ENCODE data around the gene MAP3K4. TPM values are rescaled to one million over a fixed set of nuclear protein-coding genes. Genes with fewer than 3 reads are reported as not detected.

MAP3K4 gene
- total RNA-seq, 3 donors from 2014 or later, result 24.6 to 49.2 (median 45.2) TPM

- intact Hi-C loops (cut with DNase I; ENCODE audit: low total_unique reads), result loop anchor here (10.0 kb wide), 1 partner anchor 574 kb away; no protein-coding TSS in a partner anchor
- H3K27me3 ChIP-seq, result no peaks in the 10 kb centered on the region
- no peaks in the 10 kb centered on the region for H3K4me1 ChIP-seq
- no peak overlapping the region for H3K27ac ChIP-seq
- H3K4me3 ChIP-seq, result no peak overlapping the region
- peaks cover 11% of the 10 kb centered on the region for H3K36me3 ChIP-seq
- no peaks in the 10 kb centered on the region for H3K9me3 ChIP-seq
- TF ChIP-seq CTCF (IDR thresholded peaks at IDR 0.05) (no peak), POLR2AphosphoS5 (IDR thresholded peaks at IDR 0.05) (no peak), POLR2A (IDR thresholded peaks at IDR 0.05) (no peak)
- no peak for DNase-seq (ENCODE audit: low spot score in 2 of 2)
Measured at GRCh38 chr6:161108916-161109315, 117.3 kb downstream of the MAP3K4 start.

GRCh38 chr6:161109366-161109765, 117.8 kb downstream of the MAP3K4 start:
- no peak overlapping the region for H3K4me3 ChIP-seq
- no peaks in the 10 kb centered on the region for H3K4me1 ChIP-seq
- peaks cover 12% of the 10 kb centered on the region for H3K36me3 ChIP-seq
- no peak overlapping the region for H3K27ac ChIP-seq
- DNase-seq (ENCODE audit: low spot score in 2 of 2), result no peak
- H3K27me3 ChIP-seq, result no peaks in the 10 kb centered on the region
- H3K9me3 ChIP-seq, result no peaks in the 10 kb centered on the region
- intact Hi-C loops (cut with DNase I; ENCODE audit: low total_unique reads), result loop anchor here (10.0 kb wide), 1 partner anchor 575 kb away; no protein-coding TSS in a partner anchor
- TF ChIP-seq POLR2A (IDR thresholded peaks at IDR 0.05), result no peak
- TF ChIP-seq CTCF (IDR thresholded peaks at IDR 0.05), result no peak
- TF ChIP-seq POLR2AphosphoS5 (IDR thresholded peaks at IDR 0.05), result no peak

- no peak overlapping the region for H3K4me3 ChIP-seq
- H3K36me3 ChIP-seq, result peaks cover 15% of the 10 kb centered on the region
- no peak overlapping the region for H3K27ac ChIP-seq
- no peaks in the 10 kb centered on the region for H3K4me1 ChIP-seq
- TF ChIP-seq POLR2A (IDR thresholded peaks at IDR 0.05), result no peak
- TF ChIP-seq POLR2AphosphoS5 (IDR thresholded peaks at IDR 0.05), result no peak
- TF ChIP-seq CTCF (IDR thresholded peaks at IDR 0.05), result no peak
- DNase-seq (ENCODE audit: low spot score in 2 of 2), result no peak
- H3K27me3 ChIP-seq, result no peaks in the 10 kb centered on the region
- intact Hi-C loops (cut with DNase I; ENCODE audit: low total_unique reads), result no loop called here
- no peaks in the 10 kb centered on the region for H3K9me3 ChIP-seq
Measured at GRCh38 chr6:161110028-161110779, 118.6 kb downstream of the MAP3K4 start.

DNA sequence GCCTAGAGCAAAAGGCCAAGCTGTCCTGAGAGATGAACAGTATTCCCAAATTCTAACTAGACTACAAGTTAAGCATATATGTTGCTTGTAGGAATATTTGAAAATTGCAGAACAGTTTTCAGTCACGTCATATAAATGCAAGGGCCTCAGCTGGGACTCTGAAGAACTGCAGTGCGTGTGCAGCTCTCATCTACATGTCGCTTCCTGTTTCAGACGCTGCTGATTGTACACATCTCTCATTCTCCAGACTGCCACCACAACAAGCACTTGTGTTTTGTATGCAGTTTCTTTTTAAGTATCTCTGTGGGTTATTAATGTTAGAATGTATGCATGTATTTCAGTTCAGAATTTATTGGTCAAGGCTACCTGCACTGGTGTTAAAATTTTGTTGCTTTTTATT, 119.7 kb downstream of the MAP3K4 start:
- Histone ChIP-seq H3K4me1 (no peaks in the 10 kb centered on the region), H3K36me3 (peaks cover 15% of the 10 kb centered on the region), H3K27me3 (no peaks in the 10 kb centered on the region), H3K27ac (no peak overlapping the region), H3K9me3 (no peaks in the 10 kb centered on the region), H3K4me3 (no peak overlapping the region)
- DNase-seq (ENCODE audit: low spot score in 2 of 2), result no peak
- TF ChIP-seq POLR2AphosphoS5 (IDR thresholded peaks at IDR 0.05), result no peak
- TF ChIP-seq CTCF (IDR thresholded peaks at IDR 0.05), result no peak
- no peak for TF ChIP-seq POLR2A (IDR thresholded peaks at IDR 0.05)
- intact Hi-C loops (cut with DNase I; ENCODE audit: low total_unique reads), result no loop called here

DNA sequence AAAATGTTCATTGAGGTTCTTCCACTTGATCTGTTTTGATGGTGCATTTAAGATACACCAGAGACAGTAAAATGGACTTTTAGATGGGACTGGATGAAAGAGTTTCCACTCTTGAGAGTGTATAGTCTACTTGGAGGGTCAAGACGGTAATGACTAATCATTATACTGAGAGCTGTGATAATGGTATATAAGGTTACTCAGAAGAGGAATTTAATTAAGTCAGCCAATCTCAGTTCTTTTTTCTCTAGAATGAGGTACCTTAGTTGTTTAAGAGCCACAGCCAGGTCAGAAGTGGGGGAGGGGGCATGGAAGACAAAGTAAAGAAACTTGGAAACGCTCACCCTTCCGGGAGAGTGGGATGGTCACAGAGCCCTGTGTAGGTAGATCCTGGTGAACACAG, 123.9 kb downstream of the MAP3K4 start:
- peaks cover 5% of the 10 kb centered on the region for H3K36me3 ChIP-seq
- H3K9me3 ChIP-seq, result peaks cover 0 to 12% of the 10 kb centered on the region in 2 donors
- H3K27ac ChIP-seq, result no peak overlapping the region
- H3K27me3 ChIP-seq, result no peaks in the 10 kb centered on the region
- intact Hi-C loops (cut with DNase I; ENCODE audit: low total_unique reads), result no loop called here
- TF ChIP-seq POLR2AphosphoS5 (IDR thresholded peaks at IDR 0.05), result no peak
- TF ChIP-seq POLR2A (IDR thresholded peaks at IDR 0.05), result no peak
- TF ChIP-seq CTCF (IDR thresholded peaks at IDR 0.05), result no peak
- no peak overlapping the region for H3K4me3 ChIP-seq
- DNase-seq (ENCODE audit: low spot score in 2 of 2), result no peak
- no peaks in the 10 kb centered on the region for H3K4me1 ChIP-seq

All from breast epithelium (tissue), 4 donors.